BLaER1 (cell line): ENCODE results near the gene COL8A1.

Experiments
- H3K27ac ChIP-seq: shearing (Covaris generic); formaldehyde crosslinking; 2 replicates; pipeline ENCODE4 v1.8.1; 2022
- H3K27me3 ChIP-seq: shearing (Covaris generic); formaldehyde crosslinking; 2 replicates; pipeline ENCODE4 v1.8.1; 2022
- H3K36me3 ChIP-seq: shearing (Covaris generic); formaldehyde crosslinking; 2 replicates; pipeline ENCODE4 v1.8.1; 2022
- H3K4me1 ChIP-seq: shearing (Covaris generic); formaldehyde crosslinking; 2 replicates; pipeline ENCODE4 v1.8.1; 2022
- H3K4me2 ChIP-seq: shearing (Covaris generic); formaldehyde crosslinking; 2 replicates; pipeline ENCODE4 v1.8.1; 2022
- H3K4me3 ChIP-seq: shearing (Covaris generic); formaldehyde crosslinking; 2 replicates; pipeline ENCODE4 v1.8.1; 2022
- H3K9ac ChIP-seq: shearing (Covaris generic); formaldehyde crosslinking; 2 replicates; pipeline ENCODE4 v1.8.1; 2022
- H3K9me3 ChIP-seq: shearing (Covaris generic); formaldehyde crosslinking; 2 replicates; pipeline ENCODE4 v1.8.1; 2022
- H4K20me1 ChIP-seq: shearing (Covaris generic); formaldehyde crosslinking; 2 replicates; pipeline ENCODE4 v1.8.1; 2022
- Cebpa-rat ChIP-seq: shearing (Covaris generic); IDR thresholded peaks from 2 replicates; pipeline ENCODE4 v1.8.1; 2022

The COL8A1 gene

GRCh38 chr3:99647081-99647480, 8.7 kb downstream of the COL8A1 start:
- H3K36me3 ChIP-seq = no peaks in the 10 kb centered on the region
- H3K9me3 ChIP-seq = no peaks in the 10 kb centered on the region
- TF ChIP-seq Cebpa-rat = no peak
- no peaks in the 10 kb centered on the region for H4K20me1 ChIP-seq
- no peak overlapping the region for H3K9ac ChIP-seq
- no peak overlapping the region for H3K4me2 ChIP-seq
- H3K4me3 ChIP-seq = no peak overlapping the region
- no peak overlapping the region for H3K27ac ChIP-seq
- peaks cover 6% of the 10 kb centered on the region; the same call in 1 of the 2 replicates for H3K4me1 ChIP-seq
- no peaks in the 10 kb centered on the region for H3K27me3 ChIP-seq

GRCh38 chr3:99648101-99648500, 9.7 kb downstream of the COL8A1 start:
- Histone ChIP-seq H4K20me1 (no peaks in the 10 kb centered on the region), H3K9ac (no peak overlapping the region), H3K4me2 (no peak overlapping the region), H3K4me1 (peaks cover 6% of the 10 kb centered on the region; the same call in 1 of the 2 replicates), H3K36me3 (no peaks in the 10 kb centered on the region), H3K9me3 (no peaks in the 10 kb centered on the region), H3K27ac (no peak overlapping the region), H3K4me3 (no peak overlapping the region), H3K27me3 (no peaks in the 10 kb centered on the region)
- TF ChIP-seq Cebpa-rat = no peak

GRCh38 chr3:99648516-99648915, 10.1 kb downstream of the COL8A1 start:
- no peaks in the 10 kb centered on the region for H4K20me1 ChIP-seq
- TF ChIP-seq Cebpa-rat = no peak
- no peak overlapping the region for H3K4me2 ChIP-seq
- H3K27me3 ChIP-seq = no peaks in the 10 kb centered on the region
- H3K9ac ChIP-seq = no peak overlapping the region
- H3K4me1 ChIP-seq = peaks cover 6% of the 10 kb centered on the region; the same call in 1 of the 2 replicates
- H3K4me3 ChIP-seq = no peak overlapping the region
- no peaks in the 10 kb centered on the region for H3K9me3 ChIP-seq
- no peak overlapping the region for H3K27ac ChIP-seq
- no peaks in the 10 kb centered on the region for H3K36me3 ChIP-seq

DNA sequence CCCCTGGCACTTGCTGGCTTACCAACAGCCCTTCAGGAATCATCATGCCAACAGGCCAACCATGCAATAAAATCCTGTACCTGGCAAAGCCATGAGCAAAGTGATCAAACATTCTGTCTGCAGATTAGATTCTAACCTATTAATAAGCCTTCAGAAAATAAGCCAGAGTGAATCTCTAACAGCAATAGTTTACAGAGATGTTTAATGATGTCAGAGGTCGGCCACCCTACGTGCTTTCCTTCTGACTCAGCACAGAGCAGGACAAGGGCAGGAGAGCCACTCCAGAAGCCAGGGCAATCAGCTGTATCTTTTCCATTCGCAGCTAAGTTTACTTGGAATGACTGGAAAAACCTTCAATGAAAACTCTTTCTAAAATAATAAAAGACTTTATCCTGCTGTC, 13.1 kb downstream of the COL8A1 start:
- no peak for TF ChIP-seq Cebpa-rat
- no peak overlapping the region for H3K9ac ChIP-seq
- H3K27me3 ChIP-seq = no peaks in the 10 kb centered on the region
- no peaks in the 10 kb centered on the region for H3K36me3 ChIP-seq
- no peaks in the 10 kb centered on the region for H3K9me3 ChIP-seq
- H3K4me2 ChIP-seq = no peak overlapping the region
- peaks cover 6% of the 10 kb centered on the region; the same call in 1 of the 2 replicates for H3K4me1 ChIP-seq
- H4K20me1 ChIP-seq = no peaks in the 10 kb centered on the region
- H3K4me3 ChIP-seq = no peak overlapping the region
- H3K27ac ChIP-seq = no peak overlapping the region

DNA sequence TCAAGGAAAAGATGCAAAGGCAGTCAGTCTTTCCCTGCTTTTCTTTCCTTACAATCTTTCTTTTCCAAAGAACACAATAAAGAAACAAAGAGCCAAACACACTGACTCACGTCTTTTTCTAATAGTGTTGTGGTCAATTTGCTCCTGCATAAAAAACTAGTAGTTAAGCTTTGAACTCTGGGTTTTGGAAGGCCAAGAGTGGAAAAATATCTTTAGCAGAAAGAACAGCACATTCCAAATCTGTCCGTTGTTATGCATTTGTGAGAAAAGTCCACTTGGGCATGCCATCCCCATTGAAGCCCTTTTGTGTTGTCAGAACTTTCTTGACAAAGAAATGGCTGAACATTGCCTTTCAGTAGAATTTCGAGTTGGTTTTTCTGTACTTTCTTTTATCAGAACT, 18.2 kb downstream of the COL8A1 start:
- Histone ChIP-seq H3K4me2 (no peak overlapping the region), H3K9me3 (no peaks in the 10 kb centered on the region), H3K36me3 (no peaks in the 10 kb centered on the region), H3K4me1 (no peaks in the 10 kb centered on the region), H3K27ac (no peak overlapping the region), H3K9ac (no peak overlapping the region), H3K4me3 (no peak overlapping the region), H4K20me1 (no peaks in the 10 kb centered on the region), H3K27me3 (no peaks in the 10 kb centered on the region)
- TF ChIP-seq Cebpa-rat = no peak

DNA sequence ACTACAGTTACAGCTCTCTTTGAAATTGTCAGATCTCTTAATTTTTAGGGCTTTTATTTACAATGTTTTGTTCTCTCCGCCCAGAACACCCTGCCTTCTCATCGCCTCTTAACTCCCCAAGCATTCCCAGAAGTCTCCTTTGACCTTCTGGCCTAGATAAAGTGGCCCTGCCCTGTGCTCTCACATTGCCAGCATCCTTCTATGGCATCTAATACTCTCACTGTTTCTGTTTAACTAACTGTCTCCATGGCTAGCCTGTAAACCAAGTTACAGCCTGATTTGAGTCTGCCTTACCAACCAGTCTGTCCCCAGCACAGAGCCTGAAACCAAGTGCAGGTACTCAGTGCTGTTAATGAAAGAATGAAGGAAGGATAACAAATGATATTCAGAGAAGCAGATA, 19.9 kb downstream of the COL8A1 start:
- H3K27ac ChIP-seq = no peak overlapping the region
- H3K4me1 ChIP-seq = no peaks in the 10 kb centered on the region
- no peaks in the 10 kb centered on the region for H3K9me3 ChIP-seq
- H3K4me2 ChIP-seq = no peak overlapping the region
- no peaks in the 10 kb centered on the region for H3K36me3 ChIP-seq
- no peak overlapping the region for H3K9ac ChIP-seq
- H4K20me1 ChIP-seq = no peaks in the 10 kb centered on the region
- no peaks in the 10 kb centered on the region for H3K27me3 ChIP-seq
- no peak overlapping the region for H3K4me3 ChIP-seq
- no peak for TF ChIP-seq Cebpa-rat

GRCh38 chr3:99659032-99659431, 20.6 kb downstream of the COL8A1 start:
- H3K4me3 ChIP-seq = no peak overlapping the region
- H3K4me2 ChIP-seq = no peak overlapping the region
- no peaks in the 10 kb centered on the region for H3K9me3 ChIP-seq
- no peaks in the 10 kb centered on the region for H4K20me1 ChIP-seq
- TF ChIP-seq Cebpa-rat = no peak
- H3K36me3 ChIP-seq = no peaks in the 10 kb centered on the region
- H3K9ac ChIP-seq = no peak overlapping the region
- no peaks in the 10 kb centered on the region for H3K4me1 ChIP-seq
- H3K27ac ChIP-seq = no peak overlapping the region
- H3K27me3 ChIP-seq = no peaks in the 10 kb centered on the region

DNA sequence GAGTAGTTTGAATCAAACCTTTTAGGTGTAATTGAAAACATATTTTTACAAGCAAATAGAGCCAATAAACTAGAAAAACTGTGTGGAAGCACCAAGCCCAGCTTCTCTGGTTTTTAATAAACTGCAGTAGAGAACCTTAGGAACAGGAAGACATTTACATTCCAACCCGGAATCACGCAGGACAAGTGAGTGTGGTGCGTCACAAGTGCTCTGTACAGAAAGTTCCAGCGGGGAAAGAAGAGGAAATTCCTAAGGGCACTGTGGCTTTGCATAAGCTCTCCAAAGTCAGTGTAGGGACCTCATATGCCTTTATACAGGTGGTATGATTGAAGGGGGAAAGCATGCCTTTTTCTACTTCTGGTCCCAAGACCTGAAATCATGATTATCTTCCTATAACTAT, 21.6 kb downstream of the COL8A1 start:
- Histone ChIP-seq H3K4me2 (no peak overlapping the region), H3K4me3 (no peak overlapping the region), H3K27me3 (no peaks in the 10 kb centered on the region), H4K20me1 (no peaks in the 10 kb centered on the region), H3K9me3 (no peaks in the 10 kb centered on the region), H3K27ac (no peak overlapping the region), H3K36me3 (no peaks in the 10 kb centered on the region), H3K4me1 (no peaks in the 10 kb centered on the region), H3K9ac (no peak overlapping the region)
- no peak for TF ChIP-seq Cebpa-rat

- Histone ChIP-seq H3K4me2 (no peak overlapping the region), H3K9ac (no peak overlapping the region), H3K4me3 (no peak overlapping the region), H4K20me1 (no peaks in the 10 kb centered on the region), H3K9me3 (no peaks in the 10 kb centered on the region), H3K27ac (no peak overlapping the region), H3K27me3 (no peaks in the 10 kb centered on the region), H3K36me3 (no peaks in the 10 kb centered on the region), H3K4me1 (no peaks in the 10 kb centered on the region)
- TF ChIP-seq Cebpa-rat = no peak
Observed at GRCh38 chr3:99662838-99663570, 24.6 kb downstream of the COL8A1 start.

DNA sequence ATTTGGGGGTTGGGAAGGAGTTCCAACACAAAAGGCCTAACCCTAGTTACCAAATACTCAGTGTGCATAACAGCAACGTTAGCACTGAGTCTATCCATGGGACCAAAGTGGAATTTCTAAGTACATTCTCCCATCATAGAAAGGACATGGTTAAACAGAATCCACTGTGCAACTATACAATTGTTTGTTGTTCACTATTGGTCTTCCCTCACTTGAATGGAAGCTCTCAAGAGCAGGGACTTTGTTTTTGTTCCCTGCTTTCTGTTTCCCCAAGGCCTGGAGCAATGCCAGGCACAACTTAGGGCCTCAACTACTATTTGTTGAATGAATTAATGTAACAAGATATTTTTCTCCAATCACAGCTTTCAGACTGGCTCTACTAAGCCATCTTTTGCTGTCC, 25.6 kb downstream of the COL8A1 start:
- TF ChIP-seq Cebpa-rat = no peak
- no peak overlapping the region for H3K4me3 ChIP-seq
- H3K9me3 ChIP-seq = no peaks in the 10 kb centered on the region
- no peaks in the 10 kb centered on the region for H3K36me3 ChIP-seq
- no peaks in the 10 kb centered on the region for H3K4me1 ChIP-seq
- H3K4me2 ChIP-seq = no peak overlapping the region
- no peaks in the 10 kb centered on the region for H4K20me1 ChIP-seq
- H3K9ac ChIP-seq = no peak overlapping the region
- H3K27me3 ChIP-seq = no peaks in the 10 kb centered on the region
- H3K27ac ChIP-seq = no peak overlapping the region

GRCh38 chr3:99665017-99665416, 26.6 kb downstream of the COL8A1 start:
- H3K4me2 ChIP-seq = no peak overlapping the region
- H3K27me3 ChIP-seq = no peaks in the 10 kb centered on the region
- TF ChIP-seq Cebpa-rat = no peak
- H3K9ac ChIP-seq = no peak overlapping the region
- H3K36me3 ChIP-seq = no peaks in the 10 kb centered on the region
- no peaks in the 10 kb centered on the region for H4K20me1 ChIP-seq
- H3K9me3 ChIP-seq = no peaks in the 10 kb centered on the region
- no peaks in the 10 kb centered on the region for H3K4me1 ChIP-seq
- H3K4me3 ChIP-seq = no peak overlapping the region
- H3K27ac ChIP-seq = no peak overlapping the region
